Stimulated activated CD8-positive, alpha-beta memory T cell treated with anti-CD3 and anti-CD28 coated beads, Interleukin-4, amount 100 ng/mL, for 24 hours (primary cell): Measurements from ENCODE around the gene IFI16.

Source experiments
- DNase-seq: peaks from one replicate; pipeline ENCODE4 v3.0.0-alpha.2; 2020; ENCODE audit warnings: low read depth

The IFI16 gene

DNA sequence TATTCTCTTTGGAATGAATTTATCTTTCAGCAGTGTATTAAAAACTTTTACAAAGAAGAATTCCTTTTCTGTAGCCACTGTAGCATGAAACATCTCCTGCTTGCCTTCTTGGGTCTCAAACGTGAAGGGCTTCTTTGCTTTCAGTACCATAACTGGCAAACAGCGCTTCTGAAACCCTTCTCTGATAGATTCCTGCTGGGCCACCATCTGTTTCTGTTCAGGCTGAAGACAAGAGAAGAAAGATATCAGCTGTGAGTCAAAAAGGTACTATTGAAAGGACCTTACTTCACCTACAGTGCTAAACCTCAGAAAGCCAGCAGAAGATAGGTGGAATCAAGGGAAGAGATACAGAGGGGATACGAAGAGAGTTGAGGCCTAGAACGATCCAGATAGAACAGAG is 56.4 kb downstream of the IFI16 start:
- DNase-seq, result no peak

DNA sequence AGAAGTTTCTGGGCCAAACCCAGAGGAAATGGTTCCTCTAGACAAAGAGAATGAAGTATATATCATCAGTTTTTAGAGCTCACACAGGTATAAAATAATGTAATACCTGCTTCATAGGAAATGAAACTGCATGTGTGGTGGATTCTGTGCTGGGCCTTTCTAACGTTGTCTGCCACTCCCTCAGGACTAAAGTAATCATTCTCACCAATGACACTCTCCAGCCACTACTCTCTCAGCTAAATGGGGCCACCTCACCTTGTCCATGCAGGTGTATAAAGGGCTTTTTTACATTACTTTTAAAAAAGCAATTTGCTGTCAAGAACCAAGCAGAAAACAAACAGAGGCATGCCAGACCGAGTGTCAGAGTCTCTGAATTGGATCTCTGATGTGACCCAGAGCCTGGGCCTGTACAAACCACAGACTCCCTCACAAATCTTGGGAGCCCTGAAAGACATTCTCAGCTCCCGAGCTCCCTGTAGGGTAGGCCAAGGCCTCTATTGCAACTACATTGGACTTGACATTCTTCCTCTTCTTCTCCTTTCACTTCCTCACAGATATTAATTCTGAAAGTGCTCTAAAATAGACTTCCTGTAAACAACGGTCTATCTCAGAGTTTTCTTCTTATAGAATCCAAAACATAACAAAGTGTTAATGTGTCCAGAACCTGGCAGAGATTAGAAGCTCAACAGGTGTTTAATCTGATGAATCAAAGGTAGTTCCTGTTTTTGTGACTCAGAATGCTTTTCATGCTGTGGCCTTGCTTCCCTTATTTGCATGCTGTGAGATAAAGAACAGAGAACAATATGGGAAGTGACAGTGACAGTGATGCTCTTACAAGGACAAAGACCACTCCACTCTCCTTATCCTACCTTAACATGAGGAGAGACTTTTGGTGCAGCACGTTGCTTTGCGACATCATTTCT is 58.3 kb downstream of the IFI16 start:
- DNase-seq, result no peak

DNA sequence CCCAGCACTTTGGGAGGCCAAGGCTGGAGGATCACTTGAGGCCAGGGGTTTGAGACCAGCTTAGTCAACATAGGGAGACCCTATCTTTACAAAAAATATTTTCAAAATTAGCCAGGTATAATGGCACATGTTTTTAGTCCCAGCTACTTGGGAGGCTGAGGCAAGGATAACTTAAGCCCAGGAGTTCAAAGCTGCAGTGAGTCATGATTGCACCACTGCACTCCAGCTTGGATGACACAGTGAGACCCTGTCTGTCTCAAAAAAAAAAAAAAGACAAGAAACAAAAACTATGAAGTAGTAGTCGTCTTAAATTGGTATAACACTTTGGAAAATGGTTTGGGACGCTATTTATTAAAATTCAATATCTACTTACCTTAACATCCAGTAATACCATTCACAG is 59.2 kb downstream of the IFI16 start:
- no peak for DNase-seq

DNA sequence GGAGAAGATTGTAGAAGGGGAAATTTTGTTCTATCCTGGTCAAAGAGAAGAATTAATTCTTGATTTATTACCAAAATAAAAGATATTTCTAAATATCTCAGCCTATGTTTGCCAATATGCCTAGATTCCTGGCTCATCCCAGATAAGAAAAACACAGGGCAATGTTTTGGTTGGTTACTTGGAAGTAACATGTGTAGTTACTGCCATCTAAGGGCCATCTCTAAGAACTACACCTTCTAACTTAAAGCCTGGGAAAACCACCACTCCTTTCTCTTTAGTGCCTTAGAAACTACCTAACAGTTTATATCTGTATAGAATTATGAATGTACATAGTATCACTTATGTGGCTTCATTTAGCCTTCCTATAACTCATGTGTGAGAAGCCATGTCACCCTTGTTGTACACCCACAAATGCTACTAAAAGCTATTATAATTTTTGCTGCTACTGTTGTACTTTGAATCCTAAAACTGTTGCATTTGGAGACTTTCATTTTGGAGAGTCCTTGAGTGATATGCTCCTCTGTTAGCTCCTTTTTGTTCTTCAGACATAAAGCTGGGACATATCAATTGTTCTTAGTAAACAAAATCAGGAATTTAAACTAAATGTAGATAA is 62.4 kb downstream of the IFI16 start:
- DNase-seq, result no peak

DNA sequence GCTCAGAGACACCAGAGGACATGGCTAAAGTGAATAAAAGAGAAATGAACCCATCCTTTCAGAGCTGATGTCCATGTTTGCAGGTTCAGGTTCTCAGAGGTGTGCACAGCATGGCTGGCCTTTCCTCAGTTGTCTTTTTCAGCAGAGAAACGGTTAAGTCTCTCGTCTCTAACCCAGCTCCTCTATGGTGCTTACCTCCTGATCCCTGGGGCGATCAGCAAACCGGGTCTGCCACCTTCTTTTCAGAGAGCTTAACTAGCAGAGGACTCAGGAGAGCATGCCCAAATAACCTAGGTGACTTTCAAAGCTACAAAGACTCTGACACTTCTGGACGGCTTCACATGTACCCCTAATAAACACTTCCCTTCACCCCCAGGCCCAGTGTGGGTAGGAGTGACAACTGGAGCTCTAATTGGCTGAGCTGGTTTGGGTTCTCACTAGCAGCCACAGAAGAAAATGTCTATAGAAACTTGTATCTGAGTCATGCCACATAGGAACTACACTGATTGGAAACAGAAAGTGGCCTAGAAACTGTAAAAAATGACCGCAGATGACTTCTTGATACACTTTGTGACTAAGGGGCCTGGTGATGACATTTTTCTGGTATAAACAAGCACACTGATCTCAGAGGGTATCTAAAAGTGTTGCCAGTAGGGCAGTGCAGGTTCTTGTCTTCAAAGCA is 66.9 kb downstream of the IFI16 start, which contains the start of gene AIM2:
TSS of gene AIM2 (minus strand) at position 329 of the 682 bp plus-strand sequence. CDS start 3,267 bp downstream, outside the sequence.
- no peak for DNase-seq

DNA sequence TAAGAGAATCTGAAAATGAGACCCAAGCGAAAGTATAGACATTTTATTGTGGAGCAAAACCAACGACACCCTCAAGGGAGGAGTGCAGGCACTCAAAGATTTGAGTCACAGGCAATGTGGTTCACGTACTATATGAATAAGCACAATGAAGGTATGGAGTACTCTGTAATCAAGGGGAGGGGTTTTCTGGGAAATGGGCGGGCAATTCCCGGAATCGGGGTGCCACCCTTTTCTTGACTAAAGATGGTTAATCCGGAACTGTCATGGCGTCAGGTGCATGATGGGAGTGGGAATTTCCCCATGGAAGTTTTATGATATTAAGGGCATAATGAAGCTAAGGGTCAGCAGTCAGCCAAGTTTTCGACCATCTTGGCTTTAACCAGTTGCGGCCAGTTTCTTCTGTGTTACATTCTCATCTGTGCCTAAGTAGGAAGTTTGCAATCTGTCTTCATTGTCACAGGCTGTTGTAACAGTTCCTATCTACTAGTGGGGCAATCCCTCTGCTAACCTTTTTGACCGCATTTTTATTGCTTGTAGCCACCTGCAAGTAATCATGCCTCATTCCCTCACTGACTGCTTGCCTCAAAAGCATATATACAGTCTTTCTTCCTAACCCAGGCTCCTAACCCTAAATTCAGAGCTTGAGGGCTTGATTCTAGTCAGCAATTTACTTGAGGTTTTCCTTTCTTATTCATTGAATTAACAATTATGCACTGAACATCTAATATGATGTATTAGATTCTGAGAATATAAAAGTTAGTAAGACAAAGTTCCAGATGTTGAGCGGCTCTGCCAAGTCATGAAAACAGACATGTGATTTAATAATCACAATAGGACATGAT is 67.6 kb downstream of the IFI16 start:
- peak; percentile 83 for DNase-seq

DNA sequence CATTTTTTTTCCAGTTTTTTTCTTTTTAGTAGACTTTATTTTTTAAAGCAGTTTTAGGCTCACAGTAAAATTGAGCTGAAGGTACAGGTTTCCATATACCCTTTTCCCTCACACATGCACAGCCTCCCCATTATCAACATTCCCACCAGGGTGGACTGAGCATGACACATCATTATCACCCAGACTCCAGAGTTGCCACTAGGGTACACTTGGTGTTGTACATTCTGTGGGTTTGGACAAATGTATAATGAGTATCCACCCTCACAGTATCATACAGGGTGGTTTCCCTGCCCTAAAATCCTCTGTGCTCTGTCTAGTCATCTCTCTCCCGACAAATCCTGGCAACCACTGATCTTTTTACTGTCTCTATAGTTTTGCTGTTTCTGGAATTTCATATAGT is 69.8 kb downstream of the IFI16 start:
- DNase-seq, result no peak

DNA sequence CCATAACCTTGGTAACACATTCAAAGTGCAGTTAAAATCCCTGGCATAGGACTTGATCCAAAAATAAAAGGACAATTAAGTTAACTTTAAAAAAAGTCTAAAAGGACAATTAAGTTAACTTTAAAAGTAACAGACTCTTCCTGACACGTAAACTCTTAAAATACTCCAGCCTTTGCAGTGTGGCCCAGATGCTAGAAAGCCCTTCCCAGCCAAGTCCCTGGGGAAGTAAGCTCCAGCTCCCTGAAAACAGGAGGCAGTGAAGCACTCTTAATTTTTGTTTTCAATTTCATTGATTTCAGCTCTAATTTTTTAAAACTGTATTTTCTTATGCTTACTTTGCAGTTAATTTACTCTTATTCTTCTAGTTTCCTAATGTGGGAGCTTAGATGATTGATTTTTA is 71.9 kb downstream of the IFI16 start:
- DNase-seq, result no peak

DNA sequence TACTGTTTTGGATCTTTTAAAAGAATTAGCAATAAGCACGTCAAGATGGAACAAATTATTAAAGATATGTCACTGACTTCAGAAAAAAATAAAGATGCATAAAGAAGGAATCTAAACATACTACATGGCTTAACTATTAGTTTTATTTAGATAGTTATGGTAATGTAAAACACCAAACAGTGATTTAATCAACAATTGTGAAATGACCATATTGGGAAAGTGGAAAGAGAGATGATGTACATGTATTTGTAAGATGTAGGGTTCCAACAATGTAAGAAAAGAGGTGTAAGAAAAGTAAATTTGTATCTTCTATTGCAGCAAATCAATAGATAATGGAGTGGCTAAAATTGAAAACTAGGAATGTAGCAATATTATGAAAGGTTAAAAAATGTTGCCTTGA is 73.3 kb downstream of the IFI16 start:
- DNase-seq, result no peak

DNA sequence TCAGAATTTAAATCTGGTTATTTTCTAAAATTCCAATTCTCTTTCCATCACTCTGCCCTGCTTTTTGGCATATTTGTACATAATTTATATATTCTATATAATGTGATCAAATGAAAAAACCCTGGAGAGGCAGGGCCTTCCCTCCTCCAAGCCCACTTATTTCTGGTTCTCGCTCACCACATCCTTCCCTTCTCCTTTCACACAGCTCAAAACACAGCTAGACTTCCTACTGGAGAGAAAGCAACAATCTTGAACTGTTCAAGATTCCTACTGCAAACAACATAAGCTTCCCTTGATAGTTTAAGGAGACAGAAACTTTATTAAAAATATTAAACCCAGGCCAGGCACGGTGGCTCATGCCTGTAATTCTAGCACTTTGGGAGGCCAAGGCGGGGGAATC is 74.4 kb downstream of the IFI16 start:
- DNase-seq, result no peak

DNA sequence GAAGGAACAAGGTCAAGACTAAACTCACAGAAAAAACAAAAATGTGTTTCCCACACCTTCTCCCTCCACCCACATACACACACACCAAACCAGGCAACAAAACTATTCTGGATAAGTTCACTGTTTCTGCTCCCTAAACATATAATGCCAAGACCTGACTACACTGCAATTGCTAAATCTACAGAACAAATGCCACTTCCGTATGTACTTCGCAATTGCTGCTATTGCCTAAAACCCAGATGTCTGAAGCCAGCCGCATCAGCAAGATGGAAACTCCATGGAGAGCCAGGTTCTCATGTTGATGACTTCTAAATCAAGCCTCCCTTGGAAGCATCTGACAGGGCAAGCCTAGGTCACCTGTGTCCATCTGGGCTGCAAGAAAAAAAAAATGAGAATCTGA is 75.2 kb downstream of the IFI16 start:
- no peak for DNase-seq

DNA sequence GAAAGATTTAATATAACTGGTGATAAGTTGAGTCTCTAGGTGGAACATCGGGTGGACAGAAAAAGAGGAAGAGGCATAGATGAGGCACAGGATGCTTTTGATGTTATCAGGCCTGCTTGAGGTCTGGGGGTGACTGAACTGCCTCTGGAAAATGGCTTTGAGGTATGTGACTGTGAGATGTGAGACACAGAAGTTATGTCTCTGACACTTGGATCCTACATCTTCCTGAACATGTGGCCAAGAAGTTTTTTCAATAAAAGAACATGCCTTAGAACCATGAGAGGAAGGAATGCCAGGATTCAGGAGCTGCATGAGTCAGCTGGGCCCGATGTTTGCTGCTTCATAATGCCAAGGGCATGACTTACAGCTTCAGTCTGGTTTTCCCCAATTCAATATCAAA is 78.3 kb downstream of the IFI16 start:
- DNase-seq, result no peak

DNA sequence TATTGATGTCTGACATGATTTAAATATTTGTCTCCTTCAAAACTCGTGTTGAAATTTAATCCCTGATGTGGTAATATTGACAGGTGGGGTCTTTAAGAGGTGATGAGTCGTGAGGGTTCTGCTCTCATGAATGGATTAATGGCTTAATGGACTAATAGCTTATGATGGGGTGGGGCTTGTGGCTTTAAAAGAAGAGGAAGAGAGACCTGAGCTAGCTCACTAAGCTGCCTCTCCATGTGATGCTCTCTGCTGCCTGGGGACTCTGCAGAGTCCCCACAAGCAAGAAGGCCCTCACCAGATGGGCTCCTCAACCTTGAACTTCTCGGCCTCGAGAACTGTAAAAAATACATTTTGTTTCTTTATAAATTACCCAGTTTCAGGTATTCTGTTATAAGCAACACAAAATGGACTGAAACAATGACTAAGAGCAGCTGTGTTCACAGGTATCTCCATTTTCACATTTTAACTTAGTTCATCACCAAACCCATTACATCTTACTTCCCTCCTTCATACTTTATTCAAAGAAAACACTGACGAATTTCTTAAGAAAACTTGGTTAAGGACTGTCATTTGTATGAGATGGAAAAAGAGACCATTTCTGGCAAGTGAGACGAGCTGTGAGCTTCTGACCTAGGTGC is 79.0 kb downstream of the IFI16 start:
- DNase-seq, result no peak

DNA sequence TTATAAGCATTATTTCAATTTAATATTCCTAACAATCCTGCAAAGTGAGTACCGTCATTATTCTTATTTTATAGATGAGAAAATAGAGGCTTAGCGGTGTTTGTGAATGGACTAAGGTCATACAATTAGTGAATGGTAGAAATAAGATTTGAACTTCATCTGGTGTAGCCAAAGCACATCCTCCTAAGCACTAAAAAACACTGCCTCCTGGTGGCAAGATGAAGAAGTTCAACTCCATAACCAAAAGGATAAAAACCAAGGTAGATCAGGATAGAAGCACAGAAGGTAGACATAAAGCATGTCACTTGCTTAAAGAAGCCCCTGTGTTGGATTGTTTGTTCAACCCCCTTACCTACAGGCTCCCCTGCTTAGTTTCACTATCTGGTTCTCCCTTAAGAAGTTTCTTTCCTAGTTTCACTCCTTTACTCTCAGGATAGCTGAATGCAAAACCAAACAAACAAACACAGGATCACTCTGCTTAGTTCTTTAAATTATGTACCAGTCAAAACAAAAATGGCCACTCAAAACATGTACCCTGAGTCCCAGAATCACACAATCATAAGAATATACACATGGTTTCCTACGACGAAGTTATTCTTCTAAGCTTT is 79.6 kb downstream of the IFI16 start:
- no peak for DNase-seq

DNA sequence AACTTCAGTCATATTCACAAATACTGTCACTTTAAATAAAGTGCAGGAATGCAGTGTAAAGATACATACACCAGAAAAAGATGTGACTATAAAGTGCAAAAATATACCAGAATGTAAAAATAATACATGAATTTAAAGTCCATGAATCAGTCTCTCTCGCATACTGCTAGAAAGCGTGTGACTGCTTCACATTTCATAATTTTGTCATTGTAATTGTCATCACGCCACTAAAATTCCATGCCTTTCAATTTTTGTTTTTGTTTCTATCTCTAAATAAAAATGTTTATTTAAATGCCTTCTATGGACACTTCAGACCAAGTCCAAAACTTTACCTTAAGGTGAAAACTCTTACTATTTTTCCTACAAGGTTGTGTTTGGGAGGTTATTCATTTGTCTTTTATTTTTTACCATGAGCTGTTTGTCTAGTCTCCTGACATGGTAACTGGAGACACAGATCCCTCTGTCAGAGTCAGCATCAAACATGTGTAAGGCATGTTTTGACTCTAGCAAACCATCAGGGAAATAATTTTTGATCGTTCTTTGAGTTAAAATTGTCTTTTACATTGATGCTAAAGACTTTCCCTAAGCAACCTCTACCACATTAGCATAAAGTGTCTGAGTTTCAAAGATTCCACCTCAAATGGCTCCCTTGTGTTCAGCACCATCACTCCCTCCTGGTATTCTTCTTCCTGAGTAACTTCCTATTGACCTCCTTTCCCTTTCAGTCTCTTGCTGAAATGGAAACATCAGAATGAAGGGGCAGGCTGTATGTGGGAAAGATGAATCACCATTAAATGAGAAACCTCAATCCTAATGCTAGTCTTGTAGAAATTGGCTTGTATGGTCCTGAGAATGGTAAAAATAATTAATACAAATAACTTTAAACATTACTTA is 80.8 kb downstream of the IFI16 start:
- no peak for DNase-seq

DNA sequence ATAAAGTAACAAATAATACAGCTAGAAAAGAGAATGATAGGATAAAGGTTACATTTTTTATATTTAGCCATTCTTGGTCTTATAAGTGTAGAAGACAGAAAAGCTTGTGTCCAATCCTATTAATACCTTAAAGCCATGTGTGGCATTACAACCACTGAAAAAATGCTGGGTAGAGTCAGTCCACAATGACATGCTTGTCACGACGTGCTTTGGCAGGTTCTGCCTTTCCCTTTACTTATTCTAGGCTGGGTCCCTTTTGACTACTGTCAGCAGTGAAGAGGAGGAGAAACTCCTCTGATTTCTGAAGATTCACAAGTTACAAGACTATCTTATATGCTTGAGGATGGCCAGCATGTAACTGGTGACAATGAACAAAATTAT is 81.5 kb downstream of the IFI16 start:
- no peak for DNase-seq

DNA sequence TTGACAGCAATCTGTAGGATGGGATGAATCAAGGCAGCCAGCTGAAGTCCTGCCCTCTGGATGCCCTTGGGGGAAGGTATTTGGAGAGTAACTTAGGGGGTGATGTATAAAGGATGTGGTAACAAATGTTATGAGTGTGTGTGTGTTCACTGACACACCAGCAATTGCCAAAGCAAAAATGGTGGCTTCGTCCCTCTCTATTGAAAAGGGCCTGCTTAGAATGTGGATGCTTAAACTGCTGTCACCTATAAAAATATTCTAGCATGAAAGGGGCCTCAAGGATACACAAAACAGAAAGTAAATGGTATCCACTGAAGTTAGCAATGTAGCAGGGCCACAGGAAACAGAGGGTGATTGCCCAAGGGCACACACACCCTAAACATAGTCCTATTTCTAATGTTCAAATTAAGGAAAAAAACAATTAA is 81.9 kb downstream of the IFI16 start:
- no peak for DNase-seq

DNA sequence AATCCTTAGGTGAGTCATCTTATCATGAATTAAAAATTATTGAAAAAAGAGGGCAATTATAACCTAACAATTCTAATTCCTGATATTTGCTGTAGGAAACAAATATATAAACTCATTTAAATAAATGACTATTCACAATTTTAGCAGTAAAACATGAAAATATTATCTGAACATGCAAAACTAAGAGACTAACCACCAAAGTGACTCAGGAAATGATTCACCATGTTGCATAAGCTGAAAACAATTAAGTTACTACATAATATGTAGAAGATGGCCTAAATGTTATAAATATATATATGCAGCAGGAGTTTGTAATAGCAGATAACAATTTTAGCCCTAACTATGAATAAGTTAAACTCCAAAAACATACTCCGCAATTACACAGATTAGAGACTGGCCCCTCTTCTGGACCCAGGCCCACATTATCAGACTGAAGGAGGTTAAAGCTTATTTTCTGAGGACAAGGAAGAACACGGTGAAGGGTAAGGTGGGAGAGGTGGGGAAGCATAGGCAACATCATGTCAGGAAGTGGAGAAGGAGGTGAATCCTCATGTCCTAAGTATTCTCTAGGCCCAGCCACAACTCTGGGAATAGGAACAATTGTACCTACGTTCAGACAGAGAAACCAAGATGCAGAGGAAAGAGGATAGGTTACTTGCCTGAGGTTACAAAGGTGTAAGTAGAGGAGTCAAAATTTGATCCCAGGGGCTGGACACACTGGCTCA is 82.5 kb downstream of the IFI16 start:
- no peak for DNase-seq

DNA sequence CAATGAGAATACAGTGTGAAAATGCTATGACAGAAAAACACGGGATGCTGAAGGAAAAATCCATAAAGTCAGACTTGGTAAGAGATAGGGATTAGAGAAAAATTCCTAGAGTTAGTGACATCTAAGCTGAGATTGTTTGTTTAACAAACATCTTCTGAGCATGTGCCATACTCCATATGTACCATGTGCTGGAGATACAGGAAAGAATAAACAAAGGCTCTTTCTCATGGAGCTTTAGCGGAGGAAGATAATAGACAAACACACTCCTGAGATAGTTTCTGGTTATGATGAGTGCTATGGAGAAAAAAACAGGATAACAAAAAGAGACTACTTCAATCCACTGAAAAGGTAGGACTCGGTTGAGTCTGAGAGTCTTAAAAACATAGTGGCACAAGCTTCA is 88.9 kb downstream of the IFI16 start:
- no peak for DNase-seq
